Peyer's patch (tissue), 4 donors: Measurements from ENCODE around the gene CAST. TPM values are rescaled to one million over a fixed set of nuclear protein-coding genes. Genes with fewer than 3 reads are reported as not detected.

Experiments
- DNase-seq, 3 donors: peaks; one replicate each; pipeline ENCODE4 v3.0.0-alpha.2; 2017 to 2019
- H3K27ac ChIP-seq, 4 donors: fragments of 200-600 bp; sonication (generic); one replicate each; pipeline ENCODE4 v1.5.1; 2016 to 2019
- H3K27me3 ChIP-seq, 2 donors: fragments of 200-600 bp; sonication (generic); one replicate each; pipeline ENCODE4 v1.5.1; 2019
- H3K36me3 ChIP-seq, 3 donors: fragments of 200-600 bp; sonication (generic); one replicate each; pipeline ENCODE4 v1.5.1; 2016 to 2019
- H3K4me1 ChIP-seq, 4 donors: fragments of 200-600 bp; sonication (generic); one replicate each; pipeline ENCODE4 v1.5.1; 2016 to 2019
- H3K4me3 ChIP-seq, 4 donors: fragments of 200-600 bp; sonication (generic); 1 replicate in 3 of 4; 2 replicates in 1 of 4; pipeline ENCODE4 v1.5.1; 2016 to 2019; ENCODE audit warnings: mild to moderate bottlenecking in 1 of 4
- H3K9me3 ChIP-seq, 4 donors: fragments of 200-600 bp; sonication (generic); one replicate each; pipeline ENCODE4 v1.5.1; 2016 to 2019; ENCODE audit warnings: mild to moderate bottlenecking in 1 of 4
- CTCF ChIP-seq, 6 experiments: fragments of 450-650 bp in 4 of 6; fragments of 200-600 bp in 2 of 6; sonication (generic) in 1 of 6; IDR thresholded peaks; one replicate each; pipeline ENCODE4 v1.5.1; 2017 to 2019; ENCODE audit warnings: antibody characterized with exemption in 6 of 6, mild to moderate bottlenecking in 3 of 6, moderate library complexity in 1 of 6
- POLR2A ChIP-seq, 2 donors: fragments of 450-650 bp; IDR thresholded peaks; one replicate each; pipeline ENCODE4 v1.5.1; 2017; ENCODE audit warnings: antibody characterized with exemption in 2 of 2, mild to moderate bottlenecking in 2 of 2, moderate library complexity in 2 of 2
- total RNA-seq, 4 donors: library from RNA; depleted of rRNA; stranded (reverse); fragments of >200 nt; gene quantifications; one replicate each; pipeline ENCODE4 v1.1.0, GENCODE V29; 2016

CAST gene
- total RNA-seq, 4 donors from 2014 or later = 268 to 396 (median 337) TPM

GRCh38 chr5:96783326-96783725, 121.2 kb downstream of the CAST start:
- no peaks in the 10 kb centered on the region for H3K27me3 ChIP-seq
- H3K9me3 ChIP-seq = no peaks in the 10 kb centered on the region
- no peak overlapping the region for H3K4me3 ChIP-seq
- no peak overlapping the region for H3K27ac ChIP-seq
- H3K4me1 ChIP-seq = peaks cover 0 to 9% (median 0%) of the 10 kb centered on the region in 4 donors
- TF ChIP-seq POLR2A (IDR thresholded peaks at IDR 0.05) = no peak
- TF ChIP-seq CTCF (IDR thresholded peaks at IDR 0.05) = no peak
- peaks cover 0 to 91% (median 3%) of the 10 kb centered on the region in 3 donors for H3K36me3 ChIP-seq
- DNase-seq = no peak

- TF ChIP-seq CTCF (IDR thresholded peaks at IDR 0.05) = no peak
- no peak for TF ChIP-seq POLR2A (IDR thresholded peaks at IDR 0.05)
- H3K4me3 ChIP-seq = no peak overlapping the region
- H3K4me1 ChIP-seq = peaks cover 0 to 13% (median 0%) of the 10 kb centered on the region in 4 donors
- H3K36me3 ChIP-seq = peaks cover 0 to 91% (median 3%) of the 10 kb centered on the region in 3 donors
- DNase-seq = no peak
- H3K27me3 ChIP-seq = no peaks in the 10 kb centered on the region
- no peaks in the 10 kb centered on the region for H3K9me3 ChIP-seq
- no peak overlapping the region for H3K27ac ChIP-seq
These were observed 123.3 kb downstream of the CAST start for GRCh38 chr5:96785326-96786109.

- H3K4me3 ChIP-seq = no peak overlapping the region
- no peak overlapping the region for H3K27ac ChIP-seq
- no peaks in the 10 kb centered on the region for H3K9me3 ChIP-seq
- no peaks in the 10 kb centered on the region for H3K27me3 ChIP-seq
- TF ChIP-seq POLR2A (IDR thresholded peaks at IDR 0.05) (no peak), CTCF (IDR thresholded peaks at IDR 0.05) (no peak)
- peaks cover 0 to 13% (median 0%) of the 10 kb centered on the region in 4 donors for H3K4me1 ChIP-seq
- no peak for DNase-seq
- peaks cover 0 to 94% (median 3%) of the 10 kb centered on the region in 3 donors for H3K36me3 ChIP-seq
These were observed 126.1 kb downstream of the CAST start for GRCh38 chr5:96788112-96788749.

GRCh38 chr5:96789794-96790330, 127.7 kb downstream of the CAST start:
- Histone ChIP-seq H3K27me3 (no peaks in the 10 kb centered on the region), H3K9me3 (no peaks in the 10 kb centered on the region), H3K27ac (no peak overlapping the region), H3K4me1 (peaks cover 0 to 13% (median 0%) of the 10 kb centered on the region in 4 donors), H3K4me3 (no peak overlapping the region), H3K36me3 (peaks cover 0 to 92% (median 3%) of the 10 kb centered on the region in 3 donors)
- no peak for DNase-seq
- TF ChIP-seq CTCF (IDR thresholded peaks at IDR 0.05) (no peak), POLR2A (IDR thresholded peaks at IDR 0.05) (no peak)

GRCh38 chr5:96790961-96791504, 128.9 kb downstream of the CAST start:
- H3K36me3 ChIP-seq = peaks cover 0 to 91% (median 3%) of the 10 kb centered on the region in 3 donors
- H3K27ac ChIP-seq = peak overlapping the region in 2 of 4 donors; percentile 40 to 57
- no peaks in the 10 kb centered on the region for H3K9me3 ChIP-seq
- H3K4me3 ChIP-seq = no peak overlapping the region
- DNase-seq = peak in 1 of 3 donors; percentile 64
- peaks cover 0 to 13% (median 0%) of the 10 kb centered on the region in 4 donors for H3K4me1 ChIP-seq
- no peak for TF ChIP-seq CTCF (IDR thresholded peaks at IDR 0.05)
- no peak for TF ChIP-seq POLR2A (IDR thresholded peaks at IDR 0.05)
- H3K27me3 ChIP-seq = no peaks in the 10 kb centered on the region
